IPS-NIHi7 (cell line): ENCODE results near the gene CTNND2.
A peak's percentile ranks its signal among the peaks of the same experiment; 100 is the strongest.

Experiments
- DNase-seq: peaks from one replicate; pipeline ENCODE4 v3.0.0; 2012; ENCODE audit warnings: mixed read lengths; ENCODE audit errors: extremely low spot score

The CTNND2 gene

GRCh38 chr5:11177999-11178711 lies 726.1 kb downstream of the CTNND2 start:
- no peak for DNase-seq

- no peak for DNase-seq
Measured at GRCh38 chr5:11174591-11174990, 729.7 kb downstream of the CTNND2 start.

GRCh38 chr5:11172484-11172883 lies 731.8 kb downstream of the CTNND2 start:
- no peak for DNase-seq

- no peak for DNase-seq
Measured at GRCh38 chr5:11171236-11171635, 733.0 kb downstream of the CTNND2 start.

- no peak for DNase-seq
Measured at GRCh38 chr5:11166923-11167322, 737.3 kb downstream of the CTNND2 start.

- no peak for DNase-seq
Measured at GRCh38 chr5:11164531-11165294, 739.5 kb downstream of the CTNND2 start.

GRCh38 chr5:11157132-11157531 lies 747.1 kb downstream of the CTNND2 start:
- no peak for DNase-seq

GRCh38 chr5:11153670-11154382 lies 750.4 kb downstream of the CTNND2 start:
- DNase-seq: no peak

GRCh38 chr5:11152368-11152767 lies 751.9 kb downstream of the CTNND2 start:
- no peak for DNase-seq

GRCh38 chr5:11150976-11151375 lies 753.3 kb downstream of the CTNND2 start:
- DNase-seq: no peak

- DNase-seq: no peak
Measured at GRCh38 chr5:11148810-11149539, 755.3 kb downstream of the CTNND2 start.

- DNase-seq: no peak
Measured at GRCh38 chr5:11146171-11146570, 758.1 kb downstream of the CTNND2 start.

- no peak for DNase-seq
Measured at GRCh38 chr5:11143456-11144267, 760.6 kb downstream of the CTNND2 start.

- peak; percentile 42 for DNase-seq
Measured at GRCh38 chr5:11139217-11139865, 764.9 kb downstream of the CTNND2 start.

- no peak for DNase-seq
Measured at GRCh38 chr5:11130131-11130530, 774.1 kb downstream of the CTNND2 start.

GRCh38 chr5:11128021-11128420 lies 776.2 kb downstream of the CTNND2 start:
- no peak for DNase-seq

GRCh38 chr5:11126844-11127243 lies 777.4 kb downstream of the CTNND2 start:
- DNase-seq: no peak

GRCh38 chr5:11121885-11122284 lies 782.4 kb downstream of the CTNND2 start:
- DNase-seq: no peak

- DNase-seq: no peak
Measured at GRCh38 chr5:11110128-11110527, 794.1 kb downstream of the CTNND2 start.

GRCh38 chr5:11105696-11106095 lies 798.5 kb downstream of the CTNND2 start:
- DNase-seq: no peak
